GM12891 (cell line): ENCODE data around the gene EFHB.

ENCODE experiments used
- PAX5 ChIP-seq: IDR thresholded peaks from 2 replicates; pipeline ENCODE4 v1.6.1; 2011; ENCODE audit warnings: low read length, moderate library complexity, mild to moderate bottlenecking; ENCODE audit not compliant: insufficient read depth, severe bottlenecking
- POLR2A ChIP-seq: IDR thresholded peaks from 2 replicates; pipeline ENCODE4 v1.6.1; 2011; ENCODE audit warnings: low read depth, low read length, control low read depth
- POLR2AphosphoS5 ChIP-seq: IDR thresholded peaks from 2 replicates; pipeline ENCODE4 v1.6.1; 2011; ENCODE audit warnings: low read depth, low read length, control low read depth
- SPI1 ChIP-seq: IDR thresholded peaks from 2 replicates; pipeline ENCODE4 v1.6.1; 2011; ENCODE audit warnings: low read depth, low read length, control low read depth
- TAF1 ChIP-seq: IDR thresholded peaks from 2 replicates; pipeline ENCODE4 v1.6.1; 2011; ENCODE audit warnings: low read depth, low read length, control low read depth

GRCh38 chr3:19917167-19917566, 16.9 kb downstream of the EFHB start:
- TF ChIP-seq POLR2A (no peak), SPI1 (no peak), PAX5 (no peak), POLR2AphosphoS5 (no peak), TAF1 (no peak)
